ENCODE results near the gene SLFN13.

DNA sequence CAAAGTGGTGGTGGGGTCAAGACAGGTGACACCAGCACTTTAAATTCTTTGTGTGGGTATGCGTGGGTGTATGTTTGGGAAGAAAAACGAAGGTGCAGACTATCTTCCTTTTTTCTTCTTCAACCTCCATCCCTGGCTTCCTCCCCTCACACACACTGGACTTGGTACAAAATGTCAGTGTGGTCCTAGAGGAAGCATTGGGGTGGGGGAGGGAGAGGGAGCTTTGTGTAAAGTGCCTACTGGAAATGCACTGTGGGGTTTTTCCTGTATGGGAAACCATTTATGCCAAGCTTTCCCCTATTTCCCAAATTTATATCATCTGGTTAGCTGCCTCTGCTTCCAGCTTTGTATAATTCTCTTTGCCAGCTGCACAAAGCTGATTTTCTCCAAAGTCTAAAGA, 44.5 kb upstream of the SLFN13 start:
- TF ChIP-seq, protein P1, sequence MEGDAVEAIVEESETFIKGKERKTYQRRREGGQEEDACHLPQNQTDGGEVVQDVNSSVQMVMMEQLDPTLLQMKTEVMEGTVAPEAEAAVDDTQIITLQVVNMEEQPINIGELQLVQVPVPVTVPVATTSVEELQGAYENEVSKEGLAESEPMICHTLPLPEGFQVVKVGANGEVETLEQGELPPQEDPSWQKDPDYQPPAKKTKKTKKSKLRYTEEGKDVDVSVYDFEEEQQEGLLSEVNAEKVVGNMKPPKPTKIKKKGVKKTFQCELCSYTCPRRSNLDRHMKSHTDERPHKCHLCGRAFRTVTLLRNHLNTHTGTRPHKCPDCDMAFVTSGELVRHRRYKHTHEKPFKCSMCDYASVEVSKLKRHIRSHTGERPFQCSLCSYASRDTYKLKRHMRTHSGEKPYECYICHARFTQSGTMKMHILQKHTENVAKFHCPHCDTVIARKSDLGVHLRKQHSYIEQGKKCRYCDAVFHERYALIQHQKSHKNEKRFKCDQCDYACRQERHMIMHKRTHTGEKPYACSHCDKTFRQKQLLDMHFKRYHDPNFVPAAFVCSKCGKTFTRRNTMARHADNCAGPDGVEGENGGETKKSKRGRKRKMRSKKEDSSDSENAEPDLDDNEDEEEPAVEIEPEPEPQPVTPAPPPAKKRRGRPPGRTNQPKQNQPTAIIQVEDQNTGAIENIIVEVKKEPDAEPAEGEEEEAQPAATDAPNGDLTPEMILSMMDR (IDR thresholded peaks at IDR 0.05), result no peak
- TF ChIP-seq POLR2A (IDR thresholded peaks at IDR 0.05), result no peak

Data from adrenal gland (tissue), 5 donors.